GM11168 (cell line): ENCODE measurements around the gene IGLL1.

Experiments used
- in situ Hi-C: fragments of 300-500 bp; cut with MboI; formaldehyde crosslinking; loops from one replicate; pipeline ENCODE4 v1.12.0; 2022; ENCODE audit warnings: low sequenced_read_pairs; ENCODE audit not compliant: unreplicated experiment

Gene IGLL1

DNA sequence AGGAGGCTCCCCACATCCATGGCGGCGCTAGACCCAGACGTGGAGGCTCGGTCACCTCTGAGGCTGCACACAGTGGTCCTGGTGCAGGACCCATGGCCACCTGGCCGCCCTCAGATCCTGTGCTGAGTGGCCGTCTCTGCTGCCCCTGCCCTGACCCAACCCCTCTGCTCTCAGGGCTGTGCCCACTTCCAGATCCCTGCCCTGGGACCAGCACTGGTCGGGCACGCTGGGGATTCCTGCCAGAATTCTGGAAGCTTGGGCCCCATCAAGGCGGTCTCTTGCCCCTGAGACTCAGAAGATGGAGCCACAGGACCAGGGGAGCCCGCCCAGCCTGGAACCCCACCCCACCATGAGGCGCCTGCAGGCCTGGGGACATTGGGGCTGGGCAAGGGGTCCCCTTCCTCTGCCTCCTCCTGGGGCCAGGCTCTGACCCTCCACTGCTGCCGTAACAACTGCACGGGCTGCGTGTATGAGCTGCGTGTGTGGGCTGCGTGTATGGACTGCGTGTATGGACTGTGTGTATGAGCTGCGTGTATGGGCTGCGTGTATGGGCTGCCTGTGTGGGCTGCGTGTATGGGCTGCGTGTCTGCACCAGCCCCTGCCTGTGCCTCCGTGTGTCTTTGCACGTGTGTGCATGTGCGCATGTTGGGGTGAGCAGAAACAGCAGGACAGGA lies 48.7 kb downstream of the IGLL1 start:
- in situ Hi-C loops = no loop called here

DNA sequence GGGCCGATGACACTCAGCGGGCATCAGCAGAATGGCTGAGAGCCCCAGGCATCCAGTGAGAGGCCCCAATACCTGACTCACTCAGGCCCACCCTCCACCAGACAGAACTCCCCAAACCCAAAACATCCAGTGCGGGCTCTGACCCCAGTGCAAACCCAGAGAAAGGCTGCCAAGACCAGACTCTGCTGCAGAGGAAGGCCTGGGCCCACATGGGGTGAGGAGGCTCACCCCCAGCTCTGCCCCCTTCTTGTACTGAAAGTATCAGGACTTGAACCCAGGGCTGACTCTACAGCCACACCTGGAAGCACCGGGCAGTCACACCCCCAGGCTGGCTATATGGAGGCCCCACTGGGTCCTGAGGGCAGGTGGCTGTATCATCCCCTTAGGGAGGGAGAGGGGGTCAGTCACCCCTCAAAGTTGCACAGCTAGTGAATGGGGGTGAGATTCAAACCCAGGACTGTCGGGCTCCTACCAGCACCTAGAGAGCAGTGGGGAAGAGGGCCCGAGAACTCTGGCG lies 49.3 kb downstream of the IGLL1 start:
- in situ Hi-C loops = no loop called here

DNA sequence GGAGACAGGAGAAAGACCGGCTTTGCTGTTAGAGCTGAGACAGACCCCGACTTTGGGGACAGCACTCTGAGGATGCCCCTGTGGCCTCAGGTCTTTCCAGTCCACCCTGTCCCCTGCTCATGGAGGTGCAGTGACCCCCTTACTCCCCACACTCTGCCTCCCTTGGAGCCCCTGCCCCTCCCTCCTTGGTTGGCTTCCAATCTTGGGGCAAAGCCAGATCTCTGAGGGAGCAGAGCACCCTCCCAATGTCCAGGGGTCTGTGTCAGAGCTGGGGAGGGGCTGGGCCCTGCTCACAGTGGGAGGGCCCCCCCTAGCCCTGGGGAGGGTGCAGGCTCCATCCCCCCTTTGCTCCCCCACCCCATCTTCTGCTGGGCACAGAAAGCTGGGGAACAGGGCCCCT lies 50.0 kb downstream of the IGLL1 start:
- in situ Hi-C loops = no loop called here

DNA sequence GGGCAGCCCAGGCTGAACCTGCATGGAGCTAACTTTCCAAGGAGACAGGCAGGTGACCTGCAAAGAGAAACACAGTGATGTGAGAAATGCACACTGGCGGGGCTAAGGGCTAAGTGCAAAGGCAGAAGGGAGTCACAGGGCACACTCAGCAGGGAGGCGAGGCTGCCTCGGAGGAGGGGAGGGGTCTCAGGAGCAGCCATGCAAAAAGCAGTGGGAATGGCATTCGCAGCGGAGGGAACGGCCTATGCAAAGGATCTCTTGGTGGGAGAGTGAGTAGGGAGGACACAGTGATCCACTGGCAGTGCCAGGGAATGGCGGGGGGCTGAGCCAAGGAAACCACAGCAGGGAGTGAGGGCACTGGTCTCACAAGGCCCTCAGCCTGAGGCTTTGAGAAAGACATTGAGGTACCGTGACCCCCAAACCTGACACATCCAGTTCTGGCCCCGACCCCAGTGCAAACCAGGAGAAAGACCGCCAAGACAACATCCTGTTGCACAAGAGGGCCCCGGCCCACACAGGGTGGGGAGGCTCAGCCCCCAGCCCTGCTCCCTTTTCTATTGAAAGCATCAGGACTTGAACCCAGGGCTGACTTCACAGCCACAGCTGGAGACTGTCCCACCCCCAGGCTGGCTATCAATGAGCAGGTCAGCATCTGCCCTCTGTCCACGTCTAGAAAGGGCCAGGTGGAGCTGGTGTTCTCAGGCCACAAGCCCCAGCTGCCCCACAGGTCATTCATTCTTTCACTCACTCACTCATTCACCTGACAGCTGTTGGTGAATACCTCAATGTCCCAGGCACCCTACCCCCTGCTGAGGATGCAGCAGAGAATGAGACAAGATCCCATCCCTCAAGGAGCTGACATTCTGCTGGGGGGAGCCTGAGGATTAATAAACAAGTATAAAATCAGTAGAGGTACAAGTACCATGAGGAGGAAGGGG lies 50.7 kb downstream of the IGLL1 start:
- in situ Hi-C loops = no loop called here

DNA sequence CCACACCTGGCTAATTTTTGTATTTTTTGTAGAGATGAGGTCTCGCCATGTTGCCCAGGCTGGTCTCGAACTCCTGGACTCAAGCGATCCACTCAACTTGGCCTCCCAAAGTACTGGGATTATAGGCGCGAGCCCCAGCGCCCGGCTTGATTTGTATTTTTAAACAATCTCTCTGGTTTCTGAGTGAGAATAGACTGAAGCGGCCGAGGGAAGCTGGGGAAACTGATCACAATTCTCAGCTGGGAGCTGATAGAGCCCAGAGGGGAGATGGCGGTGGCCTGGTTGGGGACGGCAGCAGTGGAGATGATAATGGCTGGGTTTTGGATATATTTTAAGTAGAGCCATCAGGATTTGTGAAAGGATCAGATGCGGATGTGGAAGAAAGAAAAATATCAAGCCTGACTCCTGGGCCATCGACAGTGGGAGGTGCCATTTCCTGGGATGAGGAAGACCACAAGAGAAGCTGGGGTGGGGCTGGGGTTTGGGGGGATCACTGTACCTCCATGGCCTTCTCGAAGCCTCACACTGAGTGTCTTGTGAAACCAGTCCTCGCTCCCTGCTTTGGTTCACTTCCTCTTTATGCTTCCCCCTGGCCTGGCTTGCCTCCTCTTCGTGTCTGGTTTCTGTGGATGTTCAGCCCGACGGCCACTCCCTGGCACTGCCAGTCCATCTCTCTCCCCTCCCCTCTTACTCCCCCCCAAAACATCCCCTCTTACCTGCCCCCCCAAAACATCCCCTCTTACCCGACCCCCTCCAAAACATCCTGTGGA lies 51.9 kb downstream of the IGLL1 start:
- in situ Hi-C loops = no loop called here

DNA sequence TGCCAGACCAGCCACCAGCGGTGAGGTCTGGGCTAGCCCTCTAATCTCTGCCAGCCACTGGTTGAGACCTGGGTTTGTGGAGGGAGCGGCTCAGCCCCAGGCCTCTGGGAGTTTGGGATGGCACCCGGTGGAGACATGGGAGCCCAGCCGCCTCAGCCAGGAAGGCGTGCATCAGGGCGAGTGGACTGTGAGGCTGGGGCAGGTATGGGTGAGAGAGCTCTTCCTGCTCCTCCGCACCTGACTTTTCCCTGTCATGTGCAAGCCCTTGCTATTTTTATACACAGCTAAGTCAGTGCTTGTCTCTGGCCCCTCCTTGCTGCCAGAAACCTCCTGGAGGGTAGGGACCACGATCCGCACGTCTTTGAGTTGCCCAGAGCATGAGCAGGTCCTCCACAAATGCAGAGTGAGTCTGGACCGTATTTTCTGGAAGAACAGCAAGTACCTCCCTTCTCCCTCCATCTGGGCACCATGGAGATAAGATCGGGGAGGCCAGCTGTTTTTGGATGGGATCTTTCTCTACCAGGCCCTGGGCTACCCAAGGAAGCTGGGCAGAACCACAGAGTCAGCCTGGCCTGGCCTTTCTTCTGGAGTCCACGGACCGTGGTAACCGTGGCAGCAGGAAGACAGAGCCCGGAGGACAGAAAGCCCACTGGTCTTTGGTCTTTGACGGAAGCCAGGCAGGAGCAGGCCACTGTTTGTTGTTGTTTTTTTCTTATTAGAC lies 53.3 kb downstream of the IGLL1 start:
- in situ Hi-C loops = no loop called here

DNA sequence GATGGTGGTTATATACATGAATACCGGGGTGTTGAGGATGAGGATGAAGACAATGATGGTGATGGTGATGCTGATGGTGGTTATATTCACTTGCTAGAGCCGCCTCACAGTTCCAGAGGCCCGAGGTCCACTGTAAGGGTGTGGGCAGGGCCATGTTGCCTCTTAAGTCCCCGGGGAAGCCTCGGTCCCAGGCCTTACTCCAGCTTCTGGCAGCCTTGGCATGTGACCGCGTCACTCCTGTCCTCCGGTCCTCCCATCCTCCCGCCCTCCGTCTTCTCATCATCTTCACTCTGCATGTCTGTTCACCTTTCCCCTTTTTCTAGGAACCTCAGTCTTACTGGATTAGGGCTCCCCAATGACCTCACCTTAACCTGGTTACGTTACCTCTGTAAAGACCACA lies 54.6 kb downstream of the IGLL1 start:
- in situ Hi-C loops = no loop called here

DNA sequence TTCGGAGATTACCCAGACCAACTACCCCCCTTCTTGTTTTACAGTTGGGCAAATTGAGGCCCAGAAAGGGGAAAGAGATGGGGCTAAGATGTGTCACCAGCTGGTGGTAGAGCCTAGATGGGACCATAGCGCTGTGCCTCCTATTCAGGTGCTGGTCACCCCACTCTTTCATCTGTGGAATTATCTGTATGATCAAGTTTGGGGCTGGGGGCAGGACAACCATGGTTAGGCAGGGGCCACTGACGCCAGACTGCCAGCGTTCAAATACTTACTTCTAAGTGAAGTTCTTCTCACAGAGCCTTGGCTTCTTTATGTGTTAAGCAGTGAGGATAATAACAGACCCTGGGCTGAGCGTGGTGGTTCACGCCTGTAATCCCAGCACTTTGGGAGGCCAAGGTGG lies 55.9 kb downstream of the IGLL1 start:
- in situ Hi-C loops = no loop called here

DNA sequence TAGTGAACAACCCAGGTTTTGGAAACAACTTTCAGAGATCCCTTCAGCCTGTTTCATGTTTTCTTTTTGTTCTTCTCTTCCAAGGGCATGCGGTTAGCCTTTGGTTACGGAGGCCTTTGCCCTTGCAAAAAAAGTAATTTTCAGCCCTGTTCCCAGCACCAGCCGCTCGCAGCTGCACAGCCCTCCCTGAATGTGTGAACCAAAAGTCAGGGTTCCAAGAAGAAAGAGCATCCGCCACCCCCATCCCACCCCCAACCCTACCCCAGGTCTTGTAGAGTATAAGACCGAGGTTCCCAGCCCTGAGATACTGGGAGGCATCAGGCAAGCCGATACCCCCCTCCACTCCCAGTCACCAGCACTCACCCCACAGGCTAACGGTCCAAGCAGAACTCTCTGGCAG lies 56.4 kb downstream of the IGLL1 start:
- in situ Hi-C loops = no loop called here
